GM23248 (cell line): ENCODE data around the gene ASCL1.

Experiments
- EZH2 ChIP-seq: fragments of 200-600 bp; sonication (generic); IDR thresholded peaks from 2 replicates; pipeline ENCODE4 v1.6.1; 2018; ENCODE audit warnings: antibody characterized with exemption, mild to moderate bottlenecking; ENCODE audit not compliant: insufficient read depth, poor library complexity, severe bottlenecking
- EZH2phosphoT487 ChIP-seq: fragments of 200-600 bp; sonication (generic); IDR thresholded peaks from 2 replicates; pipeline ENCODE4 v1.6.1; 2018; ENCODE audit warnings: antibody characterized with exemption, moderate library complexity, mild to moderate bottlenecking, low read depth; ENCODE audit not compliant: insufficient read depth

- TF ChIP-seq EZH2, result no peak
- no peak for TF ChIP-seq EZH2phosphoT487
Observed at GRCh38 chr12:102959391-102959790, 1.9 kb downstream of the ASCL1 start.
